Stimulated activated CD4-positive, alpha-beta T cell treated with anti-CD3 and anti-CD28 coated beads, Interleukin-1b, Interleukin-23, amount 100 ng/mL, for 24 hours (primary cell): ENCODE data around the gene PLXNB3.
A peak's percentile ranks its signal among the peaks of the same experiment; 100 is the strongest.

Source experiments
- DNase-seq, 4 experiments: peaks; one replicate each; pipeline ENCODE4 v3.0.0-alpha.2; 2020; ENCODE audit warnings: low read depth in 4 of 4, low spot score in 1 of 4

The PLXNB3 gene

GRCh38 chrX:153791104-153791852 is 27.2 kb downstream of the PLXNB3 start:
- DNase-seq, result no peak

- DNase-seq, result no peak
Observed at GRCh38 chrX:153792368-153792767, 28.3 kb downstream of the PLXNB3 start.

- DNase-seq, result no peak
Observed at GRCh38 chrX:153793291-153793690, 29.2 kb downstream of the PLXNB3 start.

GRCh38 chrX:153794018-153794896 is 30.2 kb downstream of the PLXNB3 start, which contains the start of the genes IDH3G and SSR4:
Gene IDH3G (minus strand): TSS chrX:153794375. CDS start chrX:153794326, 49 bp downstream.
Gene SSR4 (plus strand): TSS chrX:153794668. CDS start chrX:153794688, 20 bp downstream.
- peak; percentile 72 to 85 (median 79) for DNase-seq

- DNase-seq, result no peak
Observed at GRCh38 chrX:153794897-153795816, 31.1 kb downstream of the PLXNB3 start.

GRCh38 chrX:153797415-153798015 is 33.5 kb downstream of the PLXNB3 start:
- DNase-seq, result no peak

GRCh38 chrX:153799326-153799725 is 35.3 kb downstream of the PLXNB3 start:
- DNase-seq, result no peak

- DNase-seq, result no peak
Observed at GRCh38 chrX:153800177-153800722, 36.2 kb downstream of the PLXNB3 start.

GRCh38 chrX:153800746-153801145 is 36.7 kb downstream of the PLXNB3 start:
- no peak for DNase-seq

GRCh38 chrX:153801669-153802068 is 37.6 kb downstream of the PLXNB3 start:
- no peak for DNase-seq

GRCh38 chrX:153802513-153803045 is 38.5 kb downstream of the PLXNB3 start:
- no peak for DNase-seq

GRCh38 chrX:153803211-153804099 is 39.4 kb downstream of the PLXNB3 start:
- DNase-seq, result no peak

- DNase-seq, result no peak
Observed at GRCh38 chrX:153804100-153804595, 40.1 kb downstream of the PLXNB3 start.

- DNase-seq, result no peak
Observed at GRCh38 chrX:153804621-153805020, 40.6 kb downstream of the PLXNB3 start.

- DNase-seq, result no peak
Observed at GRCh38 chrX:153805436-153805835, 41.4 kb downstream of the PLXNB3 start.

GRCh38 chrX:153806999-153807575 is 43.0 kb downstream of the PLXNB3 start:
- DNase-seq, result no peak

GRCh38 chrX:153807976-153808375 is 43.9 kb downstream of the PLXNB3 start:
- no peak for DNase-seq

GRCh38 chrX:153812220-153812619 is 48.2 kb downstream of the PLXNB3 start:
- no peak for DNase-seq
